Chondrocyte (in vitro differentiated cells): ENCODE data around the gene GRIK3. TPM values are rescaled to one million over a fixed set of nuclear protein-coding genes. Genes with fewer than 3 reads are reported as not detected.

ENCODE experiments used
- DNase-seq: peaks from one replicate; pipeline ENCODE4 v3.0.0; 2021; ENCODE audit warnings: mixed read lengths, low spot score
- H3K27ac Mint-ChIP-seq: one replicate; pipeline ENCODE4 v1.8.0; 2021; ENCODE audit warnings: mild to moderate bottlenecking, moderate library complexity, mixed read lengths; ENCODE audit not compliant: unreplicated experiment
- H3K27me3 Mint-ChIP-seq: 2 replicates; pipeline ENCODE4 v1.8.0; 2021; ENCODE audit warnings: low read depth, mixed read lengths
- H3K36me3 Mint-ChIP-seq: 2 replicates; pipeline ENCODE4 v1.8.0; 2021; ENCODE audit warnings: low read depth, mixed read lengths
- H3K4me1 Mint-ChIP-seq: 2 replicates; pipeline ENCODE4 v1.8.0; 2021; ENCODE audit warnings: low read depth, mild to moderate bottlenecking, mixed read lengths
- H3K4me3 Mint-ChIP-seq: one replicate; pipeline ENCODE4 v1.8.0; 2021; ENCODE audit warnings: mild to moderate bottlenecking, moderate library complexity, mixed read lengths; ENCODE audit not compliant: unreplicated experiment
- H3K9me3 Mint-ChIP-seq: 2 replicates; pipeline ENCODE4 v1.8.0; 2021; ENCODE audit warnings: low read depth, mixed read lengths
- total RNA-seq: library from RNA; stranded (reverse); gene quantifications from 3 replicates; pipeline ENCODE4 v1.2.1, GENCODE V29; 2021
- TF ChIP-seq, protein P1 (sequence below): fragments of 200-600 bp; sonication (generic); IDR thresholded peaks from 2 replicates; pipeline ENCODE4 v1.5.0; 2021; ENCODE audit warnings: antibody characterized with exemption, mild to moderate bottlenecking, moderate library complexity

Gene GRIK3
- total RNA-seq, 1 donor from 2014 or later = not detected

DNA sequence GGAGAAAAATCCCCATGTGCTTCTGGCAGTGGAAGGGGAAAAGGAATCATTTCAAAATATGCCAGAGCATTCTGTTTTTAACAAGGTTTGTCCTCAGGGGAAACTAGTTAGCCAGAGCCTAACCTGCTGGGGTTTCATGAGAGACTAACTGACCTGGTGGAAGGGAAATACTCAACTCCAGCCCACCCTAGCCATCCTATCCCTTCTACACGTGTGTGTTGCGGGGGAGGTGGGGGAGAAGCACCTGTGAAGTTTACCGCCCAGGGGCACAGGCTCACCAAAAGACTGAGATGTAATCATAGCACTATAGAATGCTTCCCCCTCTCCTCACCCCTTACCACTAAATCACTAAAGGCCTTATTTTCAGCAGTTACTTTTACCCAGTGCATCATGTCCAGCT, 139.5 kb downstream of the GRIK3 start:
- no peaks in the 10 kb centered on the region for H3K27me3 Mint-ChIP-seq
- DNase-seq = no peak
- H3K27ac Mint-ChIP-seq = no peak overlapping the region
- H3K4me1 Mint-ChIP-seq = no peaks in the 10 kb centered on the region
- H3K4me3 Mint-ChIP-seq = no peak overlapping the region
- H3K9me3 Mint-ChIP-seq = no peaks in the 10 kb centered on the region
- TF ChIP-seq, protein P1, sequence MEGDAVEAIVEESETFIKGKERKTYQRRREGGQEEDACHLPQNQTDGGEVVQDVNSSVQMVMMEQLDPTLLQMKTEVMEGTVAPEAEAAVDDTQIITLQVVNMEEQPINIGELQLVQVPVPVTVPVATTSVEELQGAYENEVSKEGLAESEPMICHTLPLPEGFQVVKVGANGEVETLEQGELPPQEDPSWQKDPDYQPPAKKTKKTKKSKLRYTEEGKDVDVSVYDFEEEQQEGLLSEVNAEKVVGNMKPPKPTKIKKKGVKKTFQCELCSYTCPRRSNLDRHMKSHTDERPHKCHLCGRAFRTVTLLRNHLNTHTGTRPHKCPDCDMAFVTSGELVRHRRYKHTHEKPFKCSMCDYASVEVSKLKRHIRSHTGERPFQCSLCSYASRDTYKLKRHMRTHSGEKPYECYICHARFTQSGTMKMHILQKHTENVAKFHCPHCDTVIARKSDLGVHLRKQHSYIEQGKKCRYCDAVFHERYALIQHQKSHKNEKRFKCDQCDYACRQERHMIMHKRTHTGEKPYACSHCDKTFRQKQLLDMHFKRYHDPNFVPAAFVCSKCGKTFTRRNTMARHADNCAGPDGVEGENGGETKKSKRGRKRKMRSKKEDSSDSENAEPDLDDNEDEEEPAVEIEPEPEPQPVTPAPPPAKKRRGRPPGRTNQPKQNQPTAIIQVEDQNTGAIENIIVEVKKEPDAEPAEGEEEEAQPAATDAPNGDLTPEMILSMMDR = no peak
- no peaks in the 10 kb centered on the region for H3K36me3 Mint-ChIP-seq

DNA sequence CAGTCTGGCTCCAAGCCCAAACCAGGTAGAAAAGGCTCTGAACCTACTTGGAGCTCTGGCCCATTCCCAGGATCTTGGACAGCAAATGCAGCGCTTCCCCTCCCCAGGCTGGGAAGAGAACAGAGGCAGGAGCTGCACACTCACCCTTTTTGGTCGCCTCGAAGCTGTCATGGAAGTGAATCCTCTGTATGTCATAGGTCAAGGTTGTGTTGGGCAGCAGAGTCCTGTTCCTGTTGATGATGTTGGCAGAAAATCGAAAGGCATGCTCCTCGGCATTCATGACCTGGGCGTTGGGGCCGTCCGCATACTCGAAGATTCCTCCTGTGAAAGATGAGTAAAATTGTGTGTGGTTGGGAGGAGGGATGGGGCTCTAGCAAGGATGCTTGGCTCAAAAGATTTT, 143.5 kb downstream of the GRIK3 start:
- Mint-ChIP-seq H3K27ac (no peak overlapping the region), H3K9me3 (no peaks in the 10 kb centered on the region), H3K27me3 (no peaks in the 10 kb centered on the region), H3K36me3 (no peaks in the 10 kb centered on the region), H3K4me1 (no peaks in the 10 kb centered on the region), H3K4me3 (no peak overlapping the region)
- DNase-seq = no peak
- TF ChIP-seq, protein P1 = no peak

DNA sequence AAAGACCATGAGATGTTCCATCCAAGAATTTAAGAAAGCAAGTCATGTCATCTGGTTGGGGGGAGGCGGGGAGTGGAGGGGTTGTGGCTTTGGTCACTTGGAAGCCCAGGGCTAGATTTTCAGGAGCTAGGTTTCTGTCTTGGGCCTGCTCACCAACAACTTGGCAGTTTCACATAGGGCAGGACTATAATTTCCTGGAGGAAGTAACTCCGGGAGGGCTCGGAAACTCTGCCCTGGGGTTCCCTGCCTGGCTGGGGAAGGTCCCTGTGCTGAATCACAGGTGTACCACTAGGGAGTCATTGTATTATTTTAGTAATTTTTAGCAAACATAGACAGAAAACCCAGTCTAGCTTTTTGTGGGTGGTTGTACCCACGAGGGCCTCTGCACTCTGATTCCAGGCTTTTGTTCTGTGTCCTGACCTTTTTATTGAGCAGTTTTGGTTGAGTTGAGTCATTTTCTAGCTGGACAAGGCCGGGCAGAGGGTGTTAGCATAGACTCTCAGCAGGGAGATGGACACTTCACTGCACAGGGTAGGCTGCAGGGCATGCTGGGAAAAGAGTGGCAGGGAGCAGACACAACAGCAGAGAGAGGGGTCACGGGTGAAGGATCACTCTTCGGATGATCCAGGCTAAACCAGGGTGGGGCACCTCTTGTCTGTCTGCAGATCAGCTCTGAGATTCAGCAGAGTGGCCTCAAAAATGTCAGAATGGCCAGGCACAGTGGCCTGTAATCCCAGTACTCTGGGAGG, 144.7 kb downstream of the GRIK3 start:
- DNase-seq = no peak
- no peaks in the 10 kb centered on the region for H3K9me3 Mint-ChIP-seq
- H3K4me3 Mint-ChIP-seq = no peak overlapping the region
- H3K27me3 Mint-ChIP-seq = no peaks in the 10 kb centered on the region
- H3K27ac Mint-ChIP-seq = no peak overlapping the region
- H3K36me3 Mint-ChIP-seq = no peaks in the 10 kb centered on the region
- H3K4me1 Mint-ChIP-seq = no peaks in the 10 kb centered on the region
- TF ChIP-seq, protein P1 = no peak

DNA sequence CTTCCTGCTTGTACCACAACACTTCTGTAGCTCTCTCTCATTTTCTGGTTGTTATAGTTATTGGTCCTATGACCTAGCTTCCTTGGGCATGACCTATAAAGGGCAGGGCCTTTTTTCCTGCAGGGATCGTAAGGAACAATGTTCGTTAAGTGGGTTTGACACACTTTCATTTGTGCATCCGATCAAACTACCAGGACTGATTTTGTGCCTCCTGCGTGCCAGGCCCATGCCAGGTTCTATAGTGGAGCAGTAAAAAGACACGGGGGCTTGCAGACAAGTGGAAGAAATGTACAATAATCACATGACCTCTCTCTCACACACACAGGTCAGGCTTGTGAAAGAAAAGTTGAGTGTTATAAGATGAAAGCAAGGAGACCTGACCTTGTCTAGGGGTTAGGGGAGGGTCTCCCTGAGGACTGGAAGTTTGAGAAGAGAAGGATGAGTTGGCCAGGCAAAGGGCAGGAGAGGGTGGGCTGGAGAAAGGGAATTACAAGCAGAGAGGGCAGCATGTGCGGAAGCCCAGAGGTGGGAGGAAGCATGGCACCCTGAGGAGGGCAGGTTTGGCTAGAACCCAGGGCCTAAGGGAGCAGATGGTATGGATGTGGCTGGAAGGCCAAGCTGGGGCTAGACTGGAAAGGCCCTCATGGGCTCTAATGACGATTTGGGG, 145.4 kb downstream of the GRIK3 start:
- no peaks in the 10 kb centered on the region for H3K27me3 Mint-ChIP-seq

More for the DNA sequence above, 145.4 kb downstream of the GRIK3 start:
- no peaks in the 10 kb centered on the region for H3K4me1 Mint-ChIP-seq
- no peak overlapping the region for H3K4me3 Mint-ChIP-seq
- no peaks in the 10 kb centered on the region for H3K9me3 Mint-ChIP-seq
- no peak for DNase-seq
- no peak overlapping the region for H3K27ac Mint-ChIP-seq
- TF ChIP-seq, protein P1 = no peak
- no peaks in the 10 kb centered on the region for H3K36me3 Mint-ChIP-seq
